Smooth muscle cell of trachea (primary cell): ENCODE data around the gene RHOBTB3. TPM values are rescaled to one million over a fixed set of nuclear protein-coding genes. Genes with fewer than 3 reads are reported as not detected.

ENCODE experiments used
- total RNA-seq: library from RNA; depleted of rRNA; stranded (reverse); fragments of >200 nt; gene quantifications from 2 replicates; pipeline ENCODE4 v1.2.1, GENCODE V29; 2014

RHOBTB3 gene
- total RNA-seq, result 172 and 187 TPM in 2 replicates

DNA sequence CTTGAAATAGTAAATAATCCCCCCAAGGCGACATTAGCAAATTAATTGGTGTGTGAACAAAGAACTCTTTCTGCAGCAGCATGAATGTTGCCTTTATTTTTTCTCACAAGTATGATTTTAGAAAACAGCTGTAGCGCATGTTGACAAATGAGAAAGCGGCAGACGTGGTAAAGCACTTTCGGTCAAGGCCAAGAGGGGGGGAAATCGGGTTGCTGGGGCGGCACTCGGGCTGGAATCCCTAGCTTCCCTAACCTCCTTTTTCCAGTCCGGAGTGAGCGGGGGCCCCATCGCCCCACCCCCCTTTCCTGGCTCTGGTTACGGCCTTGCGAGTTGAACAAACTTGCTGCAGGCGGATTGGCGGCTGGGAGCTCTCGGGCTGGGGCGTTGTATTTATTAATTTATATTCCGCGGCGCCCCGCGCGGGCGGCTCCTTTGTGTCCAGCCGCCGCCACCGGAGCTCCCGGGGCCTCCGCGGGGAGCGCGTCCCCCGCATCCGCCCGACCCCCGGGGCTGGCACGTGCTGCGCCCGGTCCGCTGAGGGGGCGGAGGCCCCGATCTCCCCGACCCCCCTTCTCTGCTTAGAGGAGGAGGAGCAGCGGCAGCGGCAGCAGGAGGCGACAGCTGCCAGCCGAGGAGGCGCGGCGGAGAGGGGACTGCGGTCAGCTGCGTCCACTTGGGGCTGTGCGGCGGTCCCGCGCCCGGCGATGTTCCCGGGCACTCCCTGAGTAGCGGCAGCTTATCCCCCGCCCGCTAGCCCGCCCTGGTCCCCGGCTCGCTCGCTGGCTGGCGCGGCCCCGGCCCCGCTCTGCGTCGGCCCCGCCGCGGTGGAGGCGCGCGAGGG lies at the start of gene RHOBTB3:
Gene RHOBTB3, plus strand, starts transcription at position 607 of the 841 bp plus-strand sequence. CDS start 347 bp downstream, outside the sequence.

DNA sequence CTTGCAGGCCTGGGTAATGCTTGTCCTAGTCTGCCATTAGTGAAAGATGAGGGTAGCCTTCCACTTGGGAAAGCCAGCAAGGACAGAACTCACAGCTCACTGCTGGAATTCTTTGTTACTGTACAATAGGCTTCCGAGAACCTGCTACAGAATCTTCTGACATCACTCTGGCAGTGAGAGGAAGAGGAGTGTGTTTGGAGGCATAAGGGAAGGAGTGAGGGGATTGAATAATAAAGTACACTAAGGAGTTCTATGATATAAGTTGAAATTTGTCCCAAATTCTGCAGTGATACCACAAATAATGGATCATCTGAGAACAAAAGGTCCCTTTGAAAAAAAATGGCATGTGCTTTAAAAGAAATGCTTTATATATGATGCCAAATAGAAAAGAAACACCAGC lies 48.2 kb upstream of the RHOBTB3 start, which contains the start of gene SPATA9:
Gene SPATA9, minus strand, starts transcription at position 101 of the 400 bp plus-strand sequence. CDS start 137 bp downstream, outside the sequence.

GRCh38 chr5:95822542-95823181 lies 91.5 kb downstream of the RHOBTB3 start, which contains the start of gene GLRX:
Gene GLRX (minus strand): TSS chr5:95822726. CDS start chr5:95822662, 64 bp downstream.

Other genes with a start within 250 kb of the RHOBTB3 start
- 130 and 190 TPM in 2 replicates for gene SKIC3, start 176.4 kb upstream of the RHOBTB3 start, total RNA-seq
- gene ARSK, start 176.2 kb upstream of the RHOBTB3 start, total RNA-seq, result 11.7 and 12.7 TPM in 2 replicates
- gene GPR150, start 111.2 kb upstream of the RHOBTB3 start, total RNA-seq, result 0.29 and 0.66 TPM in 2 replicates
- gene RFESD, start 84.6 kb upstream of the RHOBTB3 start, total RNA-seq, result 2.2 and 3.1 TPM in 2 replicates
- gene SPATA9, start 48.3 kb upstream of the RHOBTB3 start, total RNA-seq, result 0.29 and 0.33 TPM in 2 replicates
- 53.4 and 120 TPM in 2 replicates for gene GLRX, start 91.4 kb downstream of the RHOBTB3 start, total RNA-seq
- 112 and 118 TPM in 2 replicates for gene ELL2, start 230.5 kb downstream of the RHOBTB3 start, total RNA-seq